GM21390 (cell line): ENCODE results near the gene LPCAT2.

ENCODE experiments used
- ATAC-seq: cut with Tn5 transposase; IDR thresholded peaks from one replicate; pipeline ENCODE4 v1.9.1; 2021; ENCODE audit not compliant: unreplicated experiment

LPCAT2 gene

DNA sequence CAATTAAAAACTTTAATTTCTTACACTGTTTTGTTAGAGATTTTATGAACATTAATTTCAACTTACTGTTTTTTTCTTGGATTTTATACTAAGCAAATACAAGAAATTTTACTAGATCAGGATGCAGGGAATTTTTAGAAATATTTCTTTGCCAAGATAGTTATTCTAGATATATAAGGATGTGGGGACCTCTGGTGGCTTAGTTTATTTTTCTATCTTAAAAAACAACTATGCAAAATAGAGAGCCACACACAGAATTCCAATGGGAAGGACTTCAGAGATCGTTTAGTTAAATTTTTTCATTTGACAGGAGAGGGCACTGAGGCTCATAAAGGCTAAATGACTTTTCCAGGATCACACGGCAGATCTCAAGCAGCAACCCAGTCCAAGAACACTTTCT, 34.6 kb downstream of the LPCAT2 start:
- ATAC-seq = no peak

DNA sequence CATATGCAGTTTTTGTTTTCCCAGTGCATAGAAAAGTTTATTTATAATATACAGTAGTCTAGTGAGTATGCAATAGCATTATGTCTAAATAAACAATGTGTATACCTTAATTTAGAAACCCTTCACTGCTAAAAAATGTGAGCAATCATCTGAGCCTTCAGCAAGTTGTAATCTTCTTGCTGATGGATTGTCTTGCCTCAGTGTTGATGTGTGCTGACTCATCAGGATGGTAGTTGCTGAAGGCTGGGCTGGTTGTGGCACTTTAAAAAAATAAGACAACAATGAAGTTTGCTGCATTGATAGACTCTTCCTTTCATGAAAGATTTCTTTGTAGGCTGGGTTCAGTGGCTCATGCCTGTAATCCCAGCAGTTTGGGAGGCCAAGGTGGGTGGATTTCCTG, 43.7 kb downstream of the LPCAT2 start:
- no peak for ATAC-seq

DNA sequence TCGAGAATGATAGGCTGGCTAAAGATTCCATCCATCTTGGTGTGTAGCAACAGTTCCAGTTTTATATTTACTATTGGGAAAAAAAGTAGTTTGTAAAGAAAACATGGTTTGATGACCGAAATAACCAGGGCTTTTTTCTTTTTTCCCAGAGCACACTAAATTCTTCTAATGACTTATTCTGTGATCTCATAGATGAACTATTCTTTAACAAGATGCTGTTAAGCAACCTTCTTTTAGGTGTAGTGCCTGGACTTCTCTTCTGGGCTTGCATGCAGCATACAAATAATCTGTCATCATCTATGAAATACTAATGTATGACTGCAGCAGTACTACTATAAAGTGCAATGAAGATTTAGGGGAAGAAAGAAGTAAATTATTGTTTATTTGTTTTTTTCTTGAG, 46.6 kb downstream of the LPCAT2 start:
- ATAC-seq = no peak

DNA sequence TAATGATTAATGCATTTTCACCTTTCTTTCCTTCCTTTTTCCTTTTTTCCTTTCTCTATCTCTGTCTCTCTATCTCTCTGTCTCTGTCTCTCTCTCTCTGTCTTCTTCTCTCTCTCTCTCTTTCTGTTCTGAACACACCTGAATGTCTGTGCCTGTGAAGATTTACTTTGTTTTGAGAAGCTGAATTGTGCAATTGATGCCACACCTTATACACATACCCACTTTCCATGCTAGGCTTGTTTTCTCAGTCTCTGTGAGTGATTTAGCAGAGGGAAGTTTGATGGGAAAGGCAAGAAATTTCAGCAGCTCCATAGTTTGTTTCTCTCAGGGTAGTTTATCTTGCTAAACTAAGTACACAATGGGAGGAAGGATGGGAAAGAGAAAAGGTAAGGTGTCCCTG, 48.3 kb downstream of the LPCAT2 start:
- no peak for ATAC-seq

DNA sequence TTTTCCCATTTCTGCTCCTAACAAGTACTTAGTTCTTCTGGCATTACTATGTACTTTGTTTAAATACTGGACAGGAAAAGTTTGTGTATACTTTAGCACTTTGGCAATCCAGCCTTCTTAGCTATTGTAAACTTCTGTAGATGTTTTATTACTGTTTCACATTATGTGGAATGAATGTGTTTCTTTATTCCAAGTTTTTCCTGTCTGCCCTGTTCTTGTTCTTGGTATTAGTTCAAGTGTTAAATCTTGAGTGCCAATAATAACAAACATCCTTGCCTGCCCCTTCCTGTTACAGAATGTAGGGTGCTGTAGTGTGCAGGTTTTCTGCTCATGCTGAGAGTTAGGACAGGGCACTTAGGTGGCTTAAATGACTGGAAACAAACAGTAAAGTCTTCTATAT, 50.4 kb downstream of the LPCAT2 start:
- no peak for ATAC-seq

DNA sequence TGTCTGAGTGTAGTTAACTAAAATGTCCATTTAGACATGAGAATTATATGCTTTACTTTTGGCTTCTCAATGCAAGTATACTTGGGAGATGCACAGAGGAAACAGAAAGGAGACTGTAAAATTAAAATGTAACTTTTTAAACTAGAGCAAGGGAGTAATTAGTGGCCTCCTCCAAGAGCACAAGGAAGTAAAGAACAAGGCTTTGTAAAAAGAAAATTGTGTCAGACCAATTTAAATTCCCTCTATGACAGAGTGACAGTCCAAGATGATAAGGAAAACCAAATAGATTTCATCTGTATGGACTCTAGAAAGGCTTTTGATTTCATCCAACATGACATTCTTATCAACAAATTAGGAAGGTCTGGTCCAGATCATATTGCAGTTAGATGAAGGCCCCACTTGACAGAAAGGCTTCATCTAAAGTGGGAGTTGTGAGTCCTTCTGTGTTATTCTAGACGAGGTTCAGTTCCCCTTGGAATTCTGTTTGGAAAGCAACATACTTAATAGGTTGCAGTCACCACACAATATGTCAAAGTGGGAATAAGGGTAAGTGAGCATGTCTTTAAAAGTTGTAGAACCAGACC, 51.2 kb downstream of the LPCAT2 start:
- ATAC-seq = no peak

DNA sequence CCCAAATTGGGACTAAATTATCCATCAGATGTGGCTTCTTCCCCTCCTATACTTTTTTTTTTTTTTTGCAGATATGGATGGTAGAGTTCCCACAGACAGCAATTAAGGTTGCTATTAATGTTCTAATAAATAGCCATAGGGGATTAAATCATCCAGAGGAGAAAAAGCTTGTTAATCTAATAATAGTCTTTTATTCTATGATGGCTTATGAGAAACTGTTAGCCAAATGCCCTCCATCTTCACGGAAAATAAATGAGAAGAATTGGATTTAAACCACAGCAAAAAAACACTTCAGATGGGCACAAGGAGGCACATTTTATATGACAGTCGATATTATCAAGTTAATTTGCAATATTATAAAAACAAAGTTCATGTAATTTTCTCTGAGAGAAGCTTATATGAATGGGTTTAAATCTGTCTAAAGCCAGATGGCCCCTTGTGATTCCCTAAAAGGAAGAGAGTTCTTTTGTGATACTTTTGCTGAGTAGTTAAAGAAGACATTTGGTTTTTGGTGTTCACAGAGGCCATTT, 52.5 kb downstream of the LPCAT2 start:
- ATAC-seq = no peak

DNA sequence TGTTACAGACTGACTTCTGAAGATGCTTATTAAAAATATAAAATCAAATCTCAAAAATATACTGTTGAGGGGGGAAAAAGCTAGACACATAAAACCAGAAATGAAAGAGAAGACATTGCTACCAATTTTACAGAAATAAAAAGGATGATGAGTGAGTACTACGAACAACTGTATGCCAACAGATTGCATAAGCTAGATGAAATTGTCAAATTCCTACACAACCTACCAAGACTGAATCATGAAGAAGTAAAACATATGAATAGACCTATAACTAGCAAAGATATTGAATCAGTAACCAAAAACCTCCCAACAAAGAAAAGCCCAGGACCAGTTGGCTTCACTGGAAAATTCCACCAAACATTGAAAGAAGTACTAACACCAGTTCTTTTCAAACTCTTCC, 54.1 kb downstream of the LPCAT2 start:
- ATAC-seq = no peak

DNA sequence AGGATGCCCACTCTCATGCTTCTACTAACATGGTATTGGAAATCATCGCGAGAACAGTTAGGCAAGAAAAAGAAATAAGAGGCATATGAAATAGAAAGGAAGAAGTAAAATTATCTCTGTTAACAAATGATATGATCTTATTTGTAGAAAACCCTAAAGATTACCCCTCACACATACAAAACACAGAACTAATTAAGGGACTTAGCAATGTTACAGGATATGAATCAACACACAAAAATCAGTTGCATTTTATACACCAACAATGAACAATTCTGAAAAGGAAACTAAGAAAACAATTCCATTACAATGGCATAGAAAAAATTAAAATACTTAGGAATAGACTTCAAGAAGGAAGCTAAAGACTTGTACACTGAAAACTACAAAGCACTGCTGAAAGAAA, 54.9 kb downstream of the LPCAT2 start:
- ATAC-seq = no peak

DNA sequence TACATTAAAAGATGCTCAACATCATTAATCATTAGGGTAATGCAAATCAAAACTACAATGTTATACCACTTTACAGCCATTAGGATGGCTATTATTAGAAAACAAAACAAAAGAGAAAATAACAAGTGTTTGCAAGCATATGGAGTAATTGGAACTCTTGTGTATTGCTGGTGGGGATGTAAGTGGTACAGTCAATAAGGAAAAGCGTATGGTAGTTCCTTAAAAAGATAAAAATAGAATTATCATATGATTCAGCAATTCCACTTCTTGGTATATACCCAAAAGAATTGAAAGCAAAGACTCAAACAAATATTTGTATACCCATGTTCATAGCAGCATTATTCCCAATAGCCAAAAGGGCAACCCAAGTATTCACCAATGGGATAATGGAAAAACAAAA, 56.2 kb downstream of the LPCAT2 start:
- no peak for ATAC-seq

DNA sequence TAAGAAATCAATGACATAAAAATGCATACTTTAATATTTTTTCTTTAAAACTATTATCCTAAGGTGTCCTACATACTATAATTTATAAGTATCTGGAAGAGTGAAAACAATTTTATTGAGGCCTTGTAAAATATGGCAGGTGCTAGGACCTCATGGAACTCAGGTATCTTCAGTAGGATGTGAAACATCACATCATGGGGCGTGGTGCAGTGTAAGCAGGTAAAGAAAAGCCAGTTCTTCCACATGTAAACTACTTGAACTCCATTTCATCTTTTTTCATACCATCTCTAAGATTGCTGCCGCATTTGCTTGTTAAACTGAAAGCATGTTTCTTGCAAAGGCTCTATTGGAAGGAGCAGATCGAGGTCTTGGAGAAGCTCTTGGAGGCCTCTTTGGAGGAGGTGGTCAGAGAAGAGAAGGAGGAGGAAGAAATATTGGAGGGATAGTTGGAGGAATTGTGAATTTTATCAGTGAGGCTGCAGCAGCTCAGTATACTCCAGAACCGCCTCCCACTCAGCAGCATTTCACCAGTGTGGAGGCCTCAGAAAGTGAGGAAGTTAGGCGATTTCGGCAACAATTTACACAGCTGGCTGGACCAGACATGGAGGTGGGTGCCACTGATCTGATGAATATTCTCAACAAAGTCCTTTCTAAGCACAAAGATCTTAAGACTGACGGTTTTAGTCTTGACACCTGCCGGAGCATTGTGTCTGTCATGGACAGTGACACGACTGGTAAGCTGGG, 57.7 kb downstream of the LPCAT2 start, which contains the start of gene CAPNS2:
TSS of gene CAPNS2 (plus strand) at position 253 of the 744 bp plus-strand sequence. CDS start at position 326, 73 bp downstream.
- no peak for ATAC-seq

DNA sequence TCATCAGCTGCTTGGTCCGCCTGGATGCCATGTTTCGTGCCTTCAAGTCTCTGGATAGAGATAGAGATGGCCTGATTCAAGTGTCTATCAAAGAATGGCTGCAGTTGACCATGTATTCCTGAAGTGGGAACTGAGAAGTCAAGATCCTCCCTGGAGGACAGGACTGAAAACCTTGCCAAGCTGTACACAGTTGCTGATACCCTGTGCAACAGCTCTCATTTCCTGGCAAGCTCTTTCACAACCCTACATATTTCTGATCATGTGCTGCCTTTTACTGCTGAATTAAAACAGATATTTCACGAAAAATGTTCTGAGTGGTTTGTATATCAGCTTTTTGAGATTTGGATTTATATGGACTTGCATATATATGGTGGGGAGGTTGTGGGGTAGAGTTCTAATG, 58.5 kb downstream of the LPCAT2 start:
- no peak for ATAC-seq

DNA sequence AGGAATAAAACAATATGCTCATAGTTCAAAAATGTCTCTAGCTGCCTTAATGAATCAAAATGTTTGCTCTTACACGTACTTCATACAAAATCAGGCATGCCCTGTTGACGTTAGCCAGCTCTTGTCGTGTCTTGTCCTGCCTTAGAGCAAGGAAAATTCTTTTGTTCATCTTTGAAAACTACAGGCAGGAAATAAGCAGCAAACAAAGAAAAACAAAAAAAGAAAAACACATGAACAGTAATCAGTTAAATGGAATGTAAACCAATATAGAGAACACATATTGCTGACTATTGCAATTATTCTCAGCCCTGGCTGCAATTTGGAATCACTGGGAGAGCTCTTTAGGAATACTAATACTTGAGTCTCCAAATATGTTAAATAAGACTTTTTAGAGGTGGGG, 59.3 kb downstream of the LPCAT2 start:
- ATAC-seq = no peak

DNA sequence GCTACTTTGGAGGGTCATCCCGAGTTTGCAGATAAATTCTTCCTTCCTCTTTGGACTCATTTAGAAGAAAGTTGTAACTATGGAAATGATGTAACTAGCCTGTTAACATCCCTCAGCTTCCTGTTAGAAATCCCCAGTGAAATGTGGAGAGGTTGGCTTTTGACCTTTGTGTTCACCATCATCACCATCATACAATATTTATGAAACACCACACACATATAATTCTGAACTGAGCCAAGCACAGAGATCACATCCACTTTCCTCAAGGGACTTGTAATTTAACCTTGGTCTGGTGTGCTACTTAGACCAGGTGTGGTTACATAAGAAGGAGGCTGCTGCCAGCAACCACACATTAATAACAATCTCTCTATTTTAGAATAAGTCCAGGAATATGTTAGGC, 60.2 kb downstream of the LPCAT2 start:
- no peak for ATAC-seq

DNA sequence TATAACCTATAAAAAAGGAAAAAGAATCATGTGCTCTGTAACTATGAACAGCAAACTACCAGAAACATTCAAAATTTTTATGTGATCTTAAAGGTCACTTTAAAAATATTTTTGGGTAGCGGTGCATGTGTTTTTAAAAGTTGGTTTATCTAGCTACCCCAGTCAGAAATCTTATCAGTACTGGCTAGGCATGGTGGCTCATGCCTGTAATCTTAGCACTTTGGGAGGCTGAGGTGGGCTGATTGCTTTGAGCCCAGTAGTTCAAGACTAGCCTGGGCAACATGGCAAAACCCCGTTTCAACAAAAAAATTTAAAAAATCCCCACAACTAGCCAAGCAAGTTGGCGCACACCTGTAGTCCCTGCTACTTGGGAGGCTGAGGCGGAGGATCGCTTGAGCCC, 61.3 kb downstream of the LPCAT2 start:
- no peak for ATAC-seq

DNA sequence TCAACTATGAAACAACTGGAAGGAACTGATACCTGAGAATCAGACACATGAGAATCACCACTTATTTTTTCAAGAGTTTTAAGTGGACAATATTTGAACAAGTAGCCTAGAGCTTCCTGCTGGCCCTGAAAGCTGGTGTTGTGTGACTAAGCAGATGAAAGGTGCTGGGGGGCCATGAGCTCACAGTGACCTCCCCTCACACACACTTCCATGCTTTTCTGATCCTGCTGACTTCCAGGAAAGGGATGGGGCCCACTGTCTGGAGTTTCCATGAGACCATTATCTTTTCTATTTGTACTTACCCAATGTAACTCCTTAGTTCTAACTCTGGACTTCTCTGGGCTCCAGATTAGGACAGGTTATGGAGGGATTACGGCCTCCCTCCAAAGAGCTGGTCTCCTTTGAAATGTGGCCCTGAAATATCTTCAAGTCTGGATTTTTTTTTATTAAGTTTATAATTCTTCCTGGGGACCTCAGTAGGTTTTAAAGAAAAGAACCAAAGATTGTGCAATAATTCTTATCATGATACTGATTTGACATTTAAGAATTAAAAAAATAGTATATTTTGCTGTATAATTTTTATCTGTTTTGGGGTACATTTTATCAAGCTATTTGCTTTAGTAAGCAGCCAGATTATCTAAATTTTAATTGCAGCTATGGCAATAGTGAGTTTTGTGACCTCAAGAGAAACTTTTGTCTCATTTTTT, 62.5 kb downstream of the LPCAT2 start:
- ATAC-seq = no peak

DNA sequence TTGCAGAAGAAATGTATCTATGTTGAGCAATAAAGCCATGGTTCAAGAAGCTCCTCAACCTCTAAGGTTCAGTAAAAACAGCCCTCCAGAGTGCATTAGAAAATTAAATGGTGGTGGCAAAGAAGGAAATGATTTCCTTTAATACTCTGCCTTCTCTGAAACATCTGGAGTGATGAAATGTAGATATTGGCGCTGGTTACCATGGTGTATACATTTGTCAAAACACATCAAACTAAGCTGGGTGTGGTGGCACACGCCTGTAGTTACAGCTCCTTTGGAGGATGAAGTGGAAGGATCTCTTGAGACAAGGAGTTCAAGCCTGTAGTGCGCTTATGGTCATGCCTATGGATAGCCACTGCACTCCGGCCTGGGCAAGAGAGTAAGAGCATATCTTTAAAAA, 63.6 kb downstream of the LPCAT2 start:
- ATAC-seq = no peak

DNA sequence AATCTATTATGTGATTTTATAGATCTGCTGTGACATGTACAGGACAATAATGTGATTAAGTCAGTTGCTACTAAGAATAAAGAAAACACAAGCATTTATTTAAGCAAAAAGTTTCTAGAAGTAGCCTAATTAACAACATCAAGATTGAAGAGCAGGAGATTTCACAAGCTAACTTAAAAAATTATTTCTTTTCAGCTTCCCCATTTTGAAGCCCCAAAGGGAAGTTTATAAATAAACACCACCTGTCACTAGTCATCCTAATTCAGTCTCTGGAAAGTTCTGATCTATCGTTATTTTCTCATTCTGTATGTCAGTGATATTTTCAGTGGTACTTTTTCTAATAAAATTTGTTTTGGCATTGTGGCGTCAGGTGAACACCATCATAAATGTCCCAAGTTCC, 65.9 kb downstream of the LPCAT2 start:
- no peak for ATAC-seq

DNA sequence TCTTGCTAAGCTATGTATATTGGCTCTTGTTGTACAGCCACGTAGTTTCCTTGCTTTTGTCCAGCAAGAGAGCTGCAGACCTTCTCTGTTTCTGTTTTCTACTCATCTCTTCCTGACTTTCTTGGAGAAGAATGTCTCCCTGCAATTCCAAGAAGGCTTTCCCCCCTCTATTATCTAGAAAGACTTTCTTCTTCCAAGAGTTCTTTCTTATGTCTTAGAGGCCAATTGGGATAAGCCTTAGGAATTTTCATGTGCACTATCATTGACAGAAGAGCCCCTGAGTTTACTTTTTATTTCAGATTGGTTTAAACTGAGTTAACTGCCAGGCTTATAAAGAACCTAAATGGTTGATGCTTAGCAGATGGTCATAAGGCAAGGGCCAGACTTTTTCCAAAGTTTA, 66.6 kb downstream of the LPCAT2 start:
- no peak for ATAC-seq

DNA sequence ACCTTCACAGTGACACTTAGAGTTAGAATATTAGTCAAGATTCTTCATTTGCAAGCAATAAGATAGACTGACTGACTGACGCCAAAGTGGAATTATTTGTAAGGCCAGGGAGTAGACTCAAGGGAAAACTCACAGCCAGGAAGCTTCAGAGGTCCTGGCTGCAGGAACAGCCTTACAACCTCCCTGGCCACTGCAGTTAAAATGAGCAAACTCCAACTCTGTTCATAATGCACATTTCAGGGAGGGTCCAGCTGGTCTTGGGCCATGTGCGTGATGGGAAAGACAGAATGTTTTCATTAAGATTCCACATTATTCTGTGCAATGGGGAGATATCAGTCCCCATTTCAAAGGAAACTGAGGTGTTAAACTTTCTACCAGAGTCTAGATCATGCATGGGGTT, 67.5 kb downstream of the LPCAT2 start:
- no peak for ATAC-seq

DNA sequence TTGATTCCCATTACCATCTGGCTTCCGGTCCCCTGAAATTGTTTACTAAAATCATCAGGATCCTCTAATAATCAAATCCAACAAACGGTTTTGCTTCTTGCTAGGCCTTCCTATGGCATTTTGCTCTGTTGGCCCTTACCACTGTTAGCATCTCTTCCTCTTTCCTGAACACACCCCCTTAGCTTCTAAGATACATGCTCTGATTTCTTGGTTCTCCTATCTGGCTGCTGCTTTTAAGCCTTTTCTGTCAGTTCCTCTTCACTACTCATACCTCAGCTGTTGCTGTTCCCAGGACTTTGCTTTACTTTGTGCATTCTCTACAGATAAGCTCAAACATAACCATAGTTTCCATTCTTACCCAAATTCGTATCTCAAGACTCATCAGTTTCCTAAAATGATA, 69.0 kb downstream of the LPCAT2 start:
- no peak for ATAC-seq

DNA sequence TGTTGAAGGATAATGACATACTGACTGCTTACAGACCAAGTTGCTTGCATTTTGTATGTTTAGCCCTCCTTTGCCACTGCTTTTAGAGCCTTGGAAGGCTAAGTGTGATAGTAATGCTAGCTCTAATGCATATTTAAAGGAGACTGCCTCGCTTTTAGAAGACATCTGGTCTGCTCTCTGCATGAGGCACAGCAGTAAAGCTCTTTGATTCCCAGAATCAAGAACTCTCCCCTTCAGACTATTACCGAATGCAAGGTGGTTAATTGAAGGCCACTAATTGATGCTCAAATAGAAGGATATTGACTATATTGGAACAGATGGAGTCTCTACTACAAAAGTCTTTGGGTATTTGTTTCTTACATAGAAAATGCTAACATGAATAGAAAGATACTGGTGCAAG, 76.8 kb downstream of the LPCAT2 start:
- ATAC-seq = no peak
